HepG2 (cell line): Measurements from ENCODE around the gene TNFRSF18. TPM values are rescaled to one million over a fixed set of nuclear protein-coding genes. Genes with fewer than 3 reads are reported as not detected.

Source experiments
- ARID2 ChIP-seq: sonication (generic); formaldehyde crosslinking; IDR thresholded peaks from 2 replicates; pipeline ENCODE4 v1.8.1; 2022; ENCODE audit warnings: mild to moderate bottlenecking, missing genetic modification reagents, borderline replicate concordance
- ATF2 ChIP-seq: sonication (generic); formaldehyde crosslinking; IDR thresholded peaks from 2 replicates; pipeline ENCODE4 v1.4.0; 2020; ENCODE audit warnings: missing genetic modification reagents
- GATAD2A ChIP-seq: IDR thresholded peaks from 2 replicates; pipeline ENCODE4 v1.6.1; 2016
- GTF2F1 ChIP-seq: fragments of 150-350 bp; IDR thresholded peaks from 2 replicates; pipeline ENCODE4 v1.6.1; 2014; ENCODE audit warnings: low read length
- JUND ChIP-seq: sonication (generic); formaldehyde crosslinking; IDR thresholded peaks from 2 replicates; pipeline ENCODE4 v1.8.0; 2022; ENCODE audit warnings: mild to moderate bottlenecking, missing genetic modification reagents
- PAX8 ChIP-seq: sonication (generic); formaldehyde crosslinking; IDR thresholded peaks from 2 replicates; pipeline ENCODE4 v1.8.0; 2022; ENCODE audit warnings: mild to moderate bottlenecking, missing genetic modification reagents, borderline replicate concordance
- POLR2A ChIP-seq, 2 experiments: IDR thresholded peaks; 2 replicates each; pipeline ENCODE4 v1.6.1; 2011; ENCODE audit warnings: low read depth in 2 of 2, low read length in 2 of 2, mild to moderate bottlenecking in 1 of 2, moderate library complexity in 1 of 2; ENCODE audit not compliant: insufficient read depth in 1 of 2
- RBM39 ChIP-seq: fragments of 200-400 bp; formaldehyde crosslinking; IDR thresholded peaks from one replicate; pipeline ENCODE4 v1.6.1; 2018; ENCODE audit warnings: antibody characterized with exemption, mild to moderate bottlenecking, low read depth, low read length; ENCODE audit not compliant: poor library complexity, severe bottlenecking
- SAFB2 ChIP-seq: sonication (generic); formaldehyde crosslinking; IDR thresholded peaks from 2 replicates; pipeline ENCODE4 v1.5.1; 2020; ENCODE audit warnings: missing genetic modification reagents, low read depth, mild to moderate bottlenecking, borderline replicate concordance
- SIN3A ChIP-seq: IDR thresholded peaks from 2 replicates; pipeline ENCODE4 v1.6.1; 2011; ENCODE audit warnings: low read depth, mild to moderate bottlenecking, control low read depth, low read length, borderline replicate concordance
- TEAD3 ChIP-seq: optimal IDR thresholded peaks from 2 replicates; pipeline ENCODE3; 2016; ENCODE audit warnings: borderline replicate concordance
- ZNF34 ChIP-seq: sonication (generic); formaldehyde crosslinking; IDR thresholded peaks from 2 replicates; pipeline ENCODE4 v1.4.0; 2020; ENCODE audit warnings: mild to moderate bottlenecking, missing genetic modification reagents, borderline replicate concordance
- ZNF550 ChIP-seq: sonication (generic); formaldehyde crosslinking; IDR thresholded peaks from 2 replicates; pipeline ENCODE4 v1.4.0; 2020; ENCODE audit warnings: mild to moderate bottlenecking, missing genetic modification reagents, borderline replicate concordance
- ZNF724P ChIP-seq: sonication (generic); formaldehyde crosslinking; IDR thresholded peaks from 2 replicates; pipeline ENCODE4 v1.8.0; 2022; ENCODE audit warnings: missing genetic modification reagents, borderline replicate concordance
- ZNF737 ChIP-seq: sonication (generic); formaldehyde crosslinking; IDR thresholded peaks from 2 replicates; pipeline ENCODE4 v1.5.0; 2020; ENCODE audit warnings: missing genetic modification reagents, mild to moderate bottlenecking, borderline replicate concordance
- ZNF773 ChIP-seq: sonication (generic); formaldehyde crosslinking; IDR thresholded peaks from 2 replicates; pipeline ENCODE4 v1.4.0; 2020; ENCODE audit warnings: missing genetic modification reagents, borderline replicate concordance
- polyA plus RNA-seq, 8 experiments: library from polyadenylated mRNA; depleted of rRNA in 3 of 8; stranded (reverse) in 7 of 8; unstranded in 1 of 8; fragments of >200 nt; fragmentation: Illumina TruSeq in 4 of 8; extraction: Trizol in 4 of 8; gene quantifications; 2 replicates each; pipeline versions ENCODE4 v1.2.1 to v1.2.3, GENCODE V29; 2011 to 2016; ENCODE audit warnings: low read depth in 4 of 8, missing spikeins in 1 of 8, mixed read lengths in 1 of 8; ENCODE audit not compliant: insufficient read depth in 1 of 8
- total RNA-seq, 5 experiments: library from RNA; depleted of rRNA; stranded (reverse); fragments of >200 nt; fragmentation: Illumina TruSeq; extraction: Trizol; gene quantifications; 2 replicates each; pipeline ENCODE4 v1.2.3, GENCODE V29; 2016; ENCODE audit warnings: low read depth in 1 of 5
- TF ChIP-seq, protein P1 (sequence below): sonication (generic); formaldehyde crosslinking; IDR thresholded peaks from 2 replicates; pipeline ENCODE4 v1.4.0; 2020; ENCODE audit warnings: mild to moderate bottlenecking, missing genetic modification reagents
- TF ChIP-seq, protein P2 (sequence below): IDR thresholded peaks from 2 replicates; pipeline ENCODE4 v1.6.1; 2016
- TF ChIP-seq, protein P3 (sequence below): sonication (generic); formaldehyde crosslinking; IDR thresholded peaks from 2 replicates; pipeline ENCODE4 v1.4.0; 2020; ENCODE audit warnings: missing genetic modification reagents
- TF ChIP-seq, protein P4 (sequence below): sonication (generic); formaldehyde crosslinking; IDR thresholded peaks from 2 replicates; pipeline ENCODE4 v1.5.1; 2020; ENCODE audit warnings: missing genetic modification reagents, mild to moderate bottlenecking, borderline replicate concordance

The TNFRSF18 gene
- total and polyA plus RNA-seq, 2 of the 13 experiments (the other 11 are each of a cell fraction or from before 2014, with no cell fraction given): not detected

DNA sequence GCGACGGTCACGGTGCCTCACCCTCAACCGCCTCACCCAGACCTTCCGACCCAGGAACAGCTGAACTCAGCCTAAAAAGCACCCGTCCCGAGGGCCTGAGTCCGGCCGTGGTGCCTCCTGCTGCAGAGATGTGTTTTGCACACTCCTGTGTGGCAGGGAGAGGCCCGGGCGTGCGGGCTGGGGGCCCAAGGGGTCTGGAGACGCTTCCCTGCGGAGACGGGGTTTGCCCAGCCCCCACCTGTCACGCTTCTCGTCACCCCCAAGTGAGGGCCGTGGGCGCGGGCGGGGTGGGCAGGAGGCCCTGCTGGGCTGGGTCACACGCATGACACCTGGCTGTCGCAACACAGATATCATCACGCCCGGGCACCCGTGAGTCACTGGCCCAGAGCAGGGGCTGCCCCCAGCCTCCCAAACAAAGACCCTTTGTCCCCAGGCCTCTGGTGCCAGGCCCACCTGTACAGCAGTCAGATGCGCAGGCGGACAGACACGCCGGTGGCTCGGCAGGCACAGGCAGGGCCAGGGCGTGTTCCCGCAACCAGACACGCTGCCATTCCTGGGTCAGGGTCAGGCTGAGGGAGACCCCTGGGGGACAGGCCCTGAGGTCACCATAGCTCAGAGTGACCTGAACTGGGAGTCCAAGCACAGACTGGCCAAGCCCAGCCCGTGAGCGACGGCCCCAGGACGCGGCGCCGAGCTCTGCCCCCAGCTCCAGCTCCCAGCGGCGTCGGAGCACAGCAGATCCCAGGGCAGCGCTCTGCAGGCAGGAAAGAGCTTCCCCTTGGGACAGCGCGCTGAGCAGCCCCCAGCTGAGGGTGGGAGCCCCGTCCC, 31.7 kb upstream of the TNFRSF18 start (continued):
- TF ChIP-seq, protein P1, sequence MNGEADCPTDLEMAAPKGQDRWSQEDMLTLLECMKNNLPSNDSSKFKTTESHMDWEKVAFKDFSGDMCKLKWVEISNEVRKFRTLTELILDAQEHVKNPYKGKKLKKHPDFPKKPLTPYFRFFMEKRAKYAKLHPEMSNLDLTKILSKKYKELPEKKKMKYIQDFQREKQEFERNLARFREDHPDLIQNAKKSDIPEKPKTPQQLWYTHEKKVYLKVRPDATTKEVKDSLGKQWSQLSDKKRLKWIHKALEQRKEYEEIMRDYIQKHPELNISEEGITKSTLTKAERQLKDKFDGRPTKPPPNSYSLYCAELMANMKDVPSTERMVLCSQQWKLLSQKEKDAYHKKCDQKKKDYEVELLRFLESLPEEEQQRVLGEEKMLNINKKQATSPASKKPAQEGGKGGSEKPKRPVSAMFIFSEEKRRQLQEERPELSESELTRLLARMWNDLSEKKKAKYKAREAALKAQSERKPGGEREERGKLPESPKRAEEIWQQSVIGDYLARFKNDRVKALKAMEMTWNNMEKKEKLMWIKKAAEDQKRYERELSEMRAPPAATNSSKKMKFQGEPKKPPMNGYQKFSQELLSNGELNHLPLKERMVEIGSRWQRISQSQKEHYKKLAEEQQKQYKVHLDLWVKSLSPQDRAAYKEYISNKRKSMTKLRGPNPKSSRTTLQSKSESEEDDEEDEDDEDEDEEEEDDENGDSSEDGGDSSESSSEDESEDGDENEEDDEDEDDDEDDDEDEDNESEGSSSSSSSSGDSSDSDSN (CRISPR knock-in tag): peak; percentile 60
- TF ChIP-seq GTF2F1: no peak
- no peak for TF ChIP-seq ZNF34 (CRISPR knock-in tag)
- TF ChIP-seq, protein P2, sequence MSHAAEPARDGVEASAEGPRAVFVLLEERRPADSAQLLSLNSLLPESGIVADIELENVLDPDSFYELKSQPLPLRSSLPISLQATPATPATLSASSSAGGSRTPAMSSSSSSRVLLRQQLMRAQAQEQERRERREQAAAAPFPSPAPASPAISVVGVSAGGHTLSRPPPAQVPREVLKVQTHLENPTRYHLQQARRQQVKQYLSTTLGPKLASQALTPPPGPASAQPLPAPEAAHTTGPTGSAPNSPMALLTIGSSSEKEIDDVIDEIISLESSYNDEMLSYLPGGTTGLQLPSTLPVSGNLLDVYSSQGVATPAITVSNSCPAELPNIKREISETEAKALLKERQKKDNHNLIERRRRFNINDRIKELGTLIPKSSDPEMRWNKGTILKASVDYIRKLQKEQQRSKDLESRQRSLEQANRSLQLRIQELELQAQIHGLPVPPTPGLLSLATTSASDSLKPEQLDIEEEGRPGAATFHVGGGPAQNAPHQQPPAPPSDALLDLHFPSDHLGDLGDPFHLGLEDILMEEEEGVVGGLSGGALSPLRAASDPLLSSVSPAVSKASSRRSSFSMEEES: peak; percentile 69
- peak; percentile 73 for TF ChIP-seq TEAD3 (CRISPR knock-in tag)
- TF ChIP-seq, protein P3, sequence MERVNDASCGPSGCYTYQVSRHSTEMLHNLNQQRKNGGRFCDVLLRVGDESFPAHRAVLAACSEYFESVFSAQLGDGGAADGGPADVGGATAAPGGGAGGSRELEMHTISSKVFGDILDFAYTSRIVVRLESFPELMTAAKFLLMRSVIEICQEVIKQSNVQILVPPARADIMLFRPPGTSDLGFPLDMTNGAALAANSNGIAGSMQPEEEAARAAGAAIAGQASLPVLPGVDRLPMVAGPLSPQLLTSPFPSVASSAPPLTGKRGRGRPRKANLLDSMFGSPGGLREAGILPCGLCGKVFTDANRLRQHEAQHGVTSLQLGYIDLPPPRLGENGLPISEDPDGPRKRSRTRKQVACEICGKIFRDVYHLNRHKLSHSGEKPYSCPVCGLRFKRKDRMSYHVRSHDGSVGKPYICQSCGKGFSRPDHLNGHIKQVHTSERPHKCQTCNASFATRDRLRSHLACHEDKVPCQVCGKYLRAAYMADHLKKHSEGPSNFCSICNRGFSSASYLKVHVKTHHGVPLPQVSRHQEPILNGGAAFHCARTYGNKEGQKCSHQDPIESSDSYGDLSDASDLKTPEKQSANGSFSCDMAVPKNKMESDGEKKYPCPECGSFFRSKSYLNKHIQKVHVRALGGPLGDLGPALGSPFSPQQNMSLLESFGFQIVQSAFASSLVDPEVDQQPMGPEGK (CRISPR knock-in tag): peak; percentile 85
- TF ChIP-seq ARID2 (CRISPR knock-in tag): 0 out of 2 replicates have a peak, but pooled peaks have one; percentile 45
- TF ChIP-seq, protein P4, sequence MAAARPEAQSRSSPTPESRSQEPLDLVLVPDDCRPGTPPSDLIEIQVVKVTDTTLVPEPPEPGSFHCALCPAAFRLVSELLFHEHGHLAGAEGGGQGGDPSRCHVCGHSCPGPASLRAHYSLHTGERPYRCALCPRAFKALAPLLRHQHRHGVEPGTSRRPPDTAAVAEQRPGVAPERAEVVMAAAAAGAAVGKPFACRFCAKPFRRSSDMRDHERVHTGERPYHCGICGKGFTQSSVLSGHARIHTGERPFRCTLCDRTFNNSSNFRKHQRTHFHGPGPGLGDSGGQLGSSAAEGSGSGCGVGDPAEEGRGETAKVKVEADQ (CRISPR knock-in tag): no peak
- TF ChIP-seq PAX8 (CRISPR knock-in tag): no peak
- TF ChIP-seq JUND (CRISPR knock-in tag): peak; percentile 86
- TF ChIP-seq ZNF550: 0 out of 2 replicates have a peak, but pooled peaks have one; percentile 31
- TF ChIP-seq POLR2A (IDR thresholded peaks at IDR 0.05; ENCODE audit: insufficient read depth in 1 of 2, low read depth in 2 of 2, low read length in 2 of 2): peak in 1 of 2 experiments; percentile 50; a peak in 1 of 4 replicates
- peak; percentile 62; the same call in 1 of the 2 replicates for TF ChIP-seq SIN3A
- no peak for TF ChIP-seq ZNF737 (CRISPR knock-in tag)
- TF ChIP-seq SAFB2 (CRISPR knock-in tag): peak; percentile 91
- TF ChIP-seq GATAD2A (CRISPR knock-in tag): peak; percentile 89
- 0 out of 2 replicates have a peak, but pooled peaks have one; percentile 28 for TF ChIP-seq ATF2
- peak; percentile 16 for TF ChIP-seq RBM39
- TF ChIP-seq ZNF724P (CRISPR knock-in tag): 0 out of 2 replicates have a peak, but pooled peaks have one; percentile 32
- TF ChIP-seq ZNF773: peak; percentile 52; the same call in 1 of the 2 replicates
